ENCODE data around the gene FAM222A.

Gene FAM222A

DNA sequence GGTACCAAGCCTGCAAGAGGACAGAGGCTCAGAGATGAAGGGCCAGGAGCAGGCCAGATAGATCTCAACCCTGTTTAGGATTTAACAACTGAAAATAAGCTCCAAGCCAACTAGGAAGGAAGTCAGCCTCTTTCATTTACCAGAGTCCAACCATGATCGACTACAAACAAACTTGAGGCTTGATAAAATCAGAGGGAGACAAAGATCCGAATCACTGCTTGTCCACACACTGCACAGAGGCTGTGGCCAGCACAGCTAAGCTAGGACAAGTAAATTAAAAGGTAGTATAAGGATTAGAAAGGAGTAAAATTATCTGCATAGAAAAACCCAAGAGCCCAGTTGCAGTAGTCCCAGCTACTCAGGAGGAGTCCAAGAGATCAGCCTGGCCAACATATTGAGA is 40.3 kb downstream of the FAM222A start:
- no peak for ATAC-seq
- TF ChIP-seq TOX (CRISPR knock-in tag; IDR thresholded peaks at IDR 0.05; ENCODE audit: borderline replicate concordance) (no peak), ZFP30 (CRISPR knock-in tag; IDR thresholded peaks at IDR 0.05) (no peak), CSDC2 (CRISPR knock-in tag; IDR thresholded peaks at IDR 0.05) (no peak)

DNA sequence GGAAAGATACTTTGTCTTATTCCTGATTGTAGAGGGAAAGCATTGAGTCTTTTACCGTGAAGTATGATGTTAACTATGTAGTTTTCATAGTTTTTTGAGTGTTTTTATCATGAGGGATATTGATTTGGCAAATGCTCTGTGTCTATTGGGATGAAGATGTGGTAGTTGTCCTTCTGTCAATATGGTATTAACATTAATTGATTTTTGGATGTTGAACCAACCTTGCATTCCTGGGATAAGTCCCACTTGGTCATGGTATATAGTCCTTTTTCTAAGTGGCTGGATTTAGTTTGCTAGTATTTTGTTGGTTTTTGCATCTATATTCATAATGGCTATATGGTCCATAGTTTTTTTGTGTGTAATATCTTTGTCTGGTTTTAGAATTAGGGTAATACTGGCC is 42.8 kb downstream of the FAM222A start:
- no peak for ATAC-seq

DNA sequence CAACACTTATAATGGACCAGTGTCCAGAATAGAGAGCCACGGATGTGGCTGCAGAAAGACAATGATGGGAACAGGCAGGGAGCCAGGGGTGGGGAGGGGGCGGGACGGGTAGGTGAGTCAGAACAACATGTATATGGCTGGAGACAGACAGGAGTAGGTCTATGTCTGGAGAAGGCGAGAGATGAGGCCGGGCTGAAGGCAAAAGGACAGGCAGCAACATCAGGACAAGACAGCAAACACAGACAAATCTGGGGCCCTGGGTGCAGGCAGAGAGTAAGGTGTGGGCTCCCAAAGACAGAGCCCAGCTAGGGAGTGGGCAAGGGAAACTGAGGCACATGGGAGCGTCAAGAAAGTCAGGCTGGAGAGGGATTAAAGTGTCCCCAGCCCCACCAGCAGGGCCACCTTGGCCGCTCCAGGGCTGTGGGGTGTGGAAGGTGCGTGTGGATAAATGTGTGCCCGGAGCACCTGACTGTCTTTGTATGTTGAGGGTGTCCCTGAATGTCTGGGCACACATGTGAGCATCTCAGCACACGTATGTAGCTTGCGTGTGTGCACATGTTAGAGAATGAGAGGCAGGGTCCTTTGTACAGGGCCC is 44.1 kb downstream of the FAM222A start:
- TF ChIP-seq, protein P1, sequence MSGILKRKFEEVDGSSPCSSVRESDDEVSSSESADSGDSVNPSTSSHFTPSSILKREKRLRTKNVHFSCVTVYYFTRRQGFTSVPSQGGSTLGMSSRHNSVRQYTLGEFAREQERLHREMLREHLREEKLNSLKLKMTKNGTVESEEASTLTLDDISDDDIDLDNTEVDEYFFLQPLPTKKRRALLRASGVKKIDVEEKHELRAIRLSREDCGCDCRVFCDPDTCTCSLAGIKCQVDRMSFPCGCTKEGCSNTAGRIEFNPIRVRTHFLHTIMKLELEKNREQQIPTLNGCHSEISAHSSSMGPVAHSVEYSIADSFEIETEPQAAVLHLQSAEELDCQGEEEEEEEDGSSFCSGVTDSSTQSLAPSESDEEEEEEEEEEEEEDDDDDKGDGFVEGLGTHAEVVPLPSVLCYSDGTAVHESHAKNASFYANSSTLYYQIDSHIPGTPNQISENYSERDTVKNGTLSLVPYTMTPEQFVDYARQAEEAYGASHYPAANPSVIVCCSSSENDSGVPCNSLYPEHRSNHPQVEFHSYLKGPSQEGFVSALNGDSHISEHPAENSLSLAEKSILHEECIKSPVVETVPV (CRISPR knock-in tag; IDR thresholded peaks at IDR 0.05), result no peak
- no peak for TF ChIP-seq ARNTL (CRISPR knock-in tag; IDR thresholded peaks at IDR 0.05; ENCODE audit: borderline replicate concordance, low read depth)
- TF ChIP-seq ISL1 (CRISPR knock-in tag; IDR thresholded peaks at IDR 0.05), result no peak
- TF ChIP-seq RARB (CRISPR knock-in tag; IDR thresholded peaks at IDR 0.05), result no peak
- TF ChIP-seq, protein P2, sequence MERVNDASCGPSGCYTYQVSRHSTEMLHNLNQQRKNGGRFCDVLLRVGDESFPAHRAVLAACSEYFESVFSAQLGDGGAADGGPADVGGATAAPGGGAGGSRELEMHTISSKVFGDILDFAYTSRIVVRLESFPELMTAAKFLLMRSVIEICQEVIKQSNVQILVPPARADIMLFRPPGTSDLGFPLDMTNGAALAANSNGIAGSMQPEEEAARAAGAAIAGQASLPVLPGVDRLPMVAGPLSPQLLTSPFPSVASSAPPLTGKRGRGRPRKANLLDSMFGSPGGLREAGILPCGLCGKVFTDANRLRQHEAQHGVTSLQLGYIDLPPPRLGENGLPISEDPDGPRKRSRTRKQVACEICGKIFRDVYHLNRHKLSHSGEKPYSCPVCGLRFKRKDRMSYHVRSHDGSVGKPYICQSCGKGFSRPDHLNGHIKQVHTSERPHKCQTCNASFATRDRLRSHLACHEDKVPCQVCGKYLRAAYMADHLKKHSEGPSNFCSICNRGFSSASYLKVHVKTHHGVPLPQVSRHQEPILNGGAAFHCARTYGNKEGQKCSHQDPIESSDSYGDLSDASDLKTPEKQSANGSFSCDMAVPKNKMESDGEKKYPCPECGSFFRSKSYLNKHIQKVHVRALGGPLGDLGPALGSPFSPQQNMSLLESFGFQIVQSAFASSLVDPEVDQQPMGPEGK (CRISPR knock-in tag; IDR thresholded peaks at IDR 0.05; ENCODE audit: borderline replicate concordance), result no peak
- TF ChIP-seq TCF4 (CRISPR knock-in tag; IDR thresholded peaks at IDR 0.05; ENCODE audit: borderline replicate concordance), result no peak
- no peak for TF ChIP-seq GLIS3 (CRISPR knock-in tag; IDR thresholded peaks at IDR 0.05)
- TF ChIP-seq ESRRG (CRISPR knock-in tag; IDR thresholded peaks at IDR 0.05), result no peak
- TF ChIP-seq ZNF8 (CRISPR knock-in tag; IDR thresholded peaks at IDR 0.05), result no peak
- TF ChIP-seq, protein P3, sequence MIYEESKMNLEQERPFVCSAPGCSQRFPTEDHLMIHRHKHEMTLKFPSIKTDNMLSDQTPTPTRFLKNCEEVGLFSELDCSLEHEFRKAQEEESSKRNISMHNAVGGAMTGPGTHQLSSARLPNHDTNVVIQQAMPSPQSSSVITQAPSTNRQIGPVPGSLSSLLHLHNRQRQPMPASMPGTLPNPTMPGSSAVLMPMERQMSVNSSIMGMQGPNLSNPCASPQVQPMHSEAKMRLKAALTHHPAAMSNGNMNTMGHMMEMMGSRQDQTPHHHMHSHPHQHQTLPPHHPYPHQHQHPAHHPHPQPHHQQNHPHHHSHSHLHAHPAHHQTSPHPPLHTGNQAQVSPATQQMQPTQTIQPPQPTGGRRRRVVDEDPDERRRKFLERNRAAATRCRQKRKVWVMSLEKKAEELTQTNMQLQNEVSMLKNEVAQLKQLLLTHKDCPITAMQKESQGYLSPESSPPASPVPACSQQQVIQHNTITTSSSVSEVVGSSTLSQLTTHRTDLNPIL (CRISPR knock-in tag; IDR thresholded peaks at IDR 0.05; ENCODE audit: low read depth), result no peak
- TF ChIP-seq SNAI2 (CRISPR knock-in tag; IDR thresholded peaks at IDR 0.05), result no peak
- TF ChIP-seq TOX (CRISPR knock-in tag; IDR thresholded peaks at IDR 0.05; ENCODE audit: borderline replicate concordance), result no peak
- TF ChIP-seq ZFP30 (CRISPR knock-in tag; IDR thresholded peaks at IDR 0.05), result no peak
- no peak for TF ChIP-seq BACH2 (CRISPR knock-in tag; IDR thresholded peaks at IDR 0.05; ENCODE audit: borderline replicate concordance)
- TF ChIP-seq ZC3H10 (CRISPR knock-in tag; IDR thresholded peaks at IDR 0.05), result no peak
- no peak for TF ChIP-seq ZNF70 (CRISPR knock-in tag; IDR thresholded peaks at IDR 0.05)
- TF ChIP-seq, protein P4, sequence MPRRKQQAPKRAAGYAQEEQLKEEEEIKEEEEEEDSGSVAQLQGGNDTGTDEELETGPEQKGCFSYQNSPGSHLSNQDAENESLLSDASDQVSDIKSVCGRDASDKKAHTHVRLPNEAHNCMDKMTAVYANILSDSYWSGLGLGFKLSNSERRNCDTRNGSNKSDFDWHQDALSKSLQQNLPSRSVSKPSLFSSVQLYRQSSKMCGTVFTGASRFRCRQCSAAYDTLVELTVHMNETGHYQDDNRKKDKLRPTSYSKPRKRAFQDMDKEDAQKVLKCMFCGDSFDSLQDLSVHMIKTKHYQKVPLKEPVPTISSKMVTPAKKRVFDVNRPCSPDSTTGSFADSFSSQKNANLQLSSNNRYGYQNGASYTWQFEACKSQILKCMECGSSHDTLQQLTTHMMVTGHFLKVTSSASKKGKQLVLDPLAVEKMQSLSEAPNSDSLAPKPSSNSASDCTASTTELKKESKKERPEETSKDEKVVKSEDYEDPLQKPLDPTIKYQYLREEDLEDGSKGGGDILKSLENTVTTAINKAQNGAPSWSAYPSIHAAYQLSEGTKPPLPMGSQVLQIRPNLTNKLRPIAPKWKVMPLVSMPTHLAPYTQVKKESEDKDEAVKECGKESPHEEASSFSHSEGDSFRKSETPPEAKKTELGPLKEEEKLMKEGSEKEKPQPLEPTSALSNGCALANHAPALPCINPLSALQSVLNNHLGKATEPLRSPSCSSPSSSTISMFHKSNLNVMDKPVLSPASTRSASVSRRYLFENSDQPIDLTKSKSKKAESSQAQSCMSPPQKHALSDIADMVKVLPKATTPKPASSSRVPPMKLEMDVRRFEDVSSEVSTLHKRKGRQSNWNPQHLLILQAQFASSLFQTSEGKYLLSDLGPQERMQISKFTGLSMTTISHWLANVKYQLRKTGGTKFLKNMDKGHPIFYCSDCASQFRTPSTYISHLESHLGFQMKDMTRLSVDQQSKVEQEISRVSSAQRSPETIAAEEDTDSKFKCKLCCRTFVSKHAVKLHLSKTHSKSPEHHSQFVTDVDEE (CRISPR knock-in tag; IDR thresholded peaks at IDR 0.05), result no peak
- TF ChIP-seq ZFP3 (CRISPR knock-in tag; IDR thresholded peaks at IDR 0.05), result no peak
- TF ChIP-seq CSDC2 (CRISPR knock-in tag; IDR thresholded peaks at IDR 0.05), result no peak
- ATAC-seq, result no peak

More for the DNA sequence above, 42.8 kb downstream of the FAM222A start:
- TF ChIP-seq, protein P5, sequence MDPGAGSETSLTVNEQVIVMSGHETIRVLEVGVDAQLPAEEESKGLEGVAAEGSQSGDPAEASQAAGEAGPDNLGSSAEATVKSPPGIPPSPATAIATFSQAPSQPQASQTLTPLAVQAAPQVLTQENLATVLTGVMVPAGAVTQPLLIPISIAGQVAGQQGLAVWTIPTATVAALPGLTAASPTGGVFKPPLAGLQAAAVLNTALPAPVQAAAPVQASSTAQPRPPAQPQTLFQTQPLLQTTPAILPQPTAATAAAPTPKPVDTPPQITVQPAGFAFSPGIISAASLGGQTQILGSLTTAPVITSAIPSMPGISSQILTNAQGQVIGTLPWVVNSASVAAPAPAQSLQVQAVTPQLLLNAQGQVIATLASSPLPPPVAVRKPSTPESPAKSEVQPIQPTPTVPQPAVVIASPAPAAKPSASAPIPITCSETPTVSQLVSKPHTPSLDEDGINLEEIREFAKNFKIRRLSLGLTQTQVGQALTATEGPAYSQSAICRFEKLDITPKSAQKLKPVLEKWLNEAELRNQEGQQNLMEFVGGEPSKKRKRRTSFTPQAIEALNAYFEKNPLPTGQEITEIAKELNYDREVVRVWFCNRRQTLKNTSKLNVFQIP (CRISPR knock-in tag; IDR thresholded peaks at IDR 0.05; ENCODE audit: borderline replicate concordance, low read depth), result no peak
- TF ChIP-seq, protein P1 (CRISPR knock-in tag; IDR thresholded peaks at IDR 0.05), result no peak
- 0 out of 2 replicates have a peak, but pooled peaks have one; percentile 43 for TF ChIP-seq ZNF8 (CRISPR knock-in tag; IDR thresholded peaks at IDR 0.05)
- TF ChIP-seq CSDC2 (CRISPR knock-in tag; IDR thresholded peaks at IDR 0.05), result no peak
- TF ChIP-seq ZNF565 (CRISPR knock-in tag; conservative IDR thresholded peaks at IDR 0.05; ENCODE audit: low read depth), result no peak
- TF ChIP-seq OSR1 (CRISPR knock-in tag; IDR thresholded peaks at IDR 0.05), result no peak
- no peak for TF ChIP-seq RARB (CRISPR knock-in tag; IDR thresholded peaks at IDR 0.05)
- no peak for TF ChIP-seq ESRRG (CRISPR knock-in tag; IDR thresholded peaks at IDR 0.05)

Measured in SK-N-SH treated with all-trans-retinoic acid at 6 μM for 48 hours (cell line).